PC-9 (cell line): ENCODE measurements around the gene UNC13B. TPM values are rescaled to one million over a fixed set of nuclear protein-coding genes. Genes with fewer than 3 reads are reported as not detected.

Experiments
- BruUV-seq: library from RNA; stranded (reverse); fragments of 400-500 nt; replicated peaks from 2 replicates; lab custom pipeline; 2021; lab: Mats Ljungman, UMichigan
- CTCF ChIA-PET: fragments of 300-600 bp; sonication (Branson Sonifier 250); formaldehyde crosslinking; loops from one replicate; lab custom pipeline; 2022; ENCODE audit warnings: antibody characterized with exemption; lab: Charles Lee
- POLR2A ChIA-PET: fragments of 300-600 bp; sonication (Branson Sonifier 250); formaldehyde crosslinking; loops from one replicate; lab custom pipeline; 2022; ENCODE audit warnings: antibody characterized with exemption; ENCODE audit not compliant: unreplicated experiment; lab: Charles Lee
- DNase-seq, 2 experiments: peaks; one replicate each; pipeline versions ENCODE4 v3.0.0 to v3.0.0-alpha.2; 2015 to 2022; ENCODE audit warnings: mixed read lengths in 1 of 2
- H2AFZ ChIP-seq: fragments of 200-600 bp; sonication (generic); 2 replicates; pipeline ENCODE4 v1.8.1; 2017; ENCODE audit warnings: antibody characterized with exemption
- H3F3A ChIP-seq: fragments of 200-600 bp; sonication (generic); 2 replicates; pipeline ENCODE4 v1.8.1; 2017; ENCODE audit warnings: antibody characterized with exemption, mild to moderate bottlenecking, low read depth; ENCODE audit not compliant: insufficient read depth
- H3K27ac ChIP-seq: fragments of 200-600 bp; sonication (generic); 2 replicates; pipeline ENCODE4 v1.6.1; 2016; ENCODE audit warnings: mixed run types
- H3K27me3 ChIP-seq: fragments of 200-600 bp; sonication (generic); 2 replicates; pipeline ENCODE4 v1.6.1; 2016; ENCODE audit warnings: low read depth, mixed run types; ENCODE audit not compliant: insufficient read depth
- H3K36me3 ChIP-seq: fragments of 200-600 bp; sonication (generic); 2 replicates; pipeline ENCODE4 v1.6.1; 2016; ENCODE audit warnings: low read depth, mixed run types
- H3K4me1 ChIP-seq: fragments of 200-600 bp; sonication (generic); replicated peaks from 2 replicates; pipeline ENCODE4 v1.6.1; 2016; ENCODE audit warnings: mixed run types; ENCODE audit not compliant: insufficient read depth
- H3K4me2 ChIP-seq: fragments of 200-600 bp; sonication (generic); 2 replicates; pipeline ENCODE4 v1.6.1; 2017; ENCODE audit warnings: mixed run types
- H3K4me3 ChIP-seq: fragments of 200-600 bp; sonication (generic); 2 replicates; pipeline ENCODE4 v1.6.1; 2016; ENCODE audit warnings: mixed run types
- H3K79me2 ChIP-seq: fragments of 200-600 bp; sonication (generic); 2 replicates; pipeline ENCODE4 v1.6.1; 2017; ENCODE audit warnings: low read depth, mixed run types
- H3K9me2 ChIP-seq: fragments of 200-600 bp; sonication (generic); 2 replicates; pipeline ENCODE4 v1.8.1; 2017; ENCODE audit warnings: mild to moderate bottlenecking; ENCODE audit not compliant: insufficient read depth
- H3K9me3 ChIP-seq: fragments of 200-600 bp; sonication (generic); 2 replicates; pipeline ENCODE4 v1.8.1; 2016; ENCODE audit warnings: low read depth; ENCODE audit not compliant: insufficient read depth
- H4K20me1 ChIP-seq: fragments of 200-600 bp; sonication (generic); 2 replicates; pipeline ENCODE4 v1.8.1; 2017; ENCODE audit not compliant: insufficient read depth
- EZH2 ChIP-seq: fragments of 200-600 bp; sonication (generic); IDR thresholded peaks from 2 replicates; pipeline ENCODE4 v1.8.0; 2017; ENCODE audit warnings: antibody characterized with exemption, low read depth
- intact Hi-C: fragments of 100-400 bp; cut with micrococcal nuclease; formaldehyde crosslinking; loops from one replicate; pipeline ENCODE4 v1.10.0; 2022; ENCODE audit not compliant: unreplicated experiment
- total RNA-seq: library from RNA; stranded (reverse); gene quantifications from 2 replicates; pipeline ENCODE4 v1.2.3, GENCODE V29; 2021
- TF ChIP-seq, protein P1 (sequence below): fragments of 200-600 bp; sonication (generic); conservative IDR thresholded peaks from 2 replicates; pipeline ENCODE4 v1.6.1; 2017; ENCODE audit warnings: mixed run types, antibody characterized with exemption, mild to moderate bottlenecking, moderate library complexity

UNC13B gene
- total RNA-seq, 1 experiment from 2014 or later: not detected

DNA sequence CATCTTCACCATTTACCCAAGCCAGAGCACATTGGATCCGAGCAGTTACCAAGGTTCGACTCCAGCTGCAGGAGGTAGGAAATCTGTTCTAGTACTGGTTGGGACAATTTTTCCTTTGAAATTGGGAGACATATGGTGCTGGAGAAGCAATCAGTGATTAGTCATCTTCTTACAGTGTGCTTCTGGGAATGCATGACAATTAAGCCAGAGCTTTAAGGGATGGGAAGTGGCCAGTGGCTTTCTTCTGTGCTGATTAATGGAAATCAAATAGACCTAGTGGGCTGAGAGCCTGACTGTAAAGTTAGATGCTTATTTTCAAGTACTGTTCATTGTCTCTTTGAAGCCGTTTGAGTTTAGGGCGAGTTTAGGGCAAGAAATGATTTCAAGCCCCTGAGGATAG is 152.1 kb downstream of the UNC13B start:
- CTCF ChIA-PET: no interaction called here
- POLR2A ChIA-PET: no interaction called here
- H3K79me2 ChIP-seq: no peaks in the 10 kb centered on the region
- no peak for DNase-seq
- no peaks in the 10 kb centered on the region for H3K4me1 ChIP-seq
- no peaks in the 10 kb centered on the region for H3K9me3 ChIP-seq
- TF ChIP-seq, protein P1, sequence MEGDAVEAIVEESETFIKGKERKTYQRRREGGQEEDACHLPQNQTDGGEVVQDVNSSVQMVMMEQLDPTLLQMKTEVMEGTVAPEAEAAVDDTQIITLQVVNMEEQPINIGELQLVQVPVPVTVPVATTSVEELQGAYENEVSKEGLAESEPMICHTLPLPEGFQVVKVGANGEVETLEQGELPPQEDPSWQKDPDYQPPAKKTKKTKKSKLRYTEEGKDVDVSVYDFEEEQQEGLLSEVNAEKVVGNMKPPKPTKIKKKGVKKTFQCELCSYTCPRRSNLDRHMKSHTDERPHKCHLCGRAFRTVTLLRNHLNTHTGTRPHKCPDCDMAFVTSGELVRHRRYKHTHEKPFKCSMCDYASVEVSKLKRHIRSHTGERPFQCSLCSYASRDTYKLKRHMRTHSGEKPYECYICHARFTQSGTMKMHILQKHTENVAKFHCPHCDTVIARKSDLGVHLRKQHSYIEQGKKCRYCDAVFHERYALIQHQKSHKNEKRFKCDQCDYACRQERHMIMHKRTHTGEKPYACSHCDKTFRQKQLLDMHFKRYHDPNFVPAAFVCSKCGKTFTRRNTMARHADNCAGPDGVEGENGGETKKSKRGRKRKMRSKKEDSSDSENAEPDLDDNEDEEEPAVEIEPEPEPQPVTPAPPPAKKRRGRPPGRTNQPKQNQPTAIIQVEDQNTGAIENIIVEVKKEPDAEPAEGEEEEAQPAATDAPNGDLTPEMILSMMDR: no peak
- TF ChIP-seq EZH2: no peak
- no peaks in the 10 kb centered on the region for H4K20me1 ChIP-seq
- no peak overlapping the region for H3K4me2 ChIP-seq
- no peak overlapping the region for H2AFZ ChIP-seq
- BruUV-seq: no TSS peak
- no peaks in the 10 kb centered on the region for H3K36me3 ChIP-seq
- intact Hi-C loops: no loop called here
- H3K27ac ChIP-seq: no peak overlapping the region
- no peaks in the 10 kb centered on the region for H3K27me3 ChIP-seq
- H3K9me2 ChIP-seq: no peaks in the 10 kb centered on the region
- no peaks in the 10 kb centered on the region for H3F3A ChIP-seq
- no peak overlapping the region for H3K4me3 ChIP-seq

DNA sequence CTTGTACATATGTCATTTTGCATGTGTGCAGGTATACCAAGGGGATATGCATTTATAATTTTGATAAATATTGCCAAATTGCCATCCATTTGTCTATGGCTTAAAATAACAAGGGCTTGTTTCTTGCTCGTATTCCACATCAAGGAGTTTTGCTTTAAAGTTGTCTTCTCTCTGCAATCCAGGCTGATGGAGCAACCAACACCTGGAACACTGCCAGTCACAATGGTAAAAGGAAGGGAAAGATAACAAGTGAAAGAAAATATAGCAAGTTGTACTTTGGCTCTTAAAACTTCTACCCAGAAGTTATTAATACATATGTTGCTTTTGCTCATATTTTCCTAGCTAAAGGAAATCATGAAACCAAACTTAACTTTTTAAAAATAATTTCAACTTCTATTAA is 156.9 kb downstream of the UNC13B start:
- Histone ChIP-seq H3K9me2 (no peaks in the 10 kb centered on the region), H2AFZ (no peak overlapping the region), H3K36me3 (no peaks in the 10 kb centered on the region), H3K79me2 (no peaks in the 10 kb centered on the region), H3K4me3 (no peak overlapping the region), H4K20me1 (no peaks in the 10 kb centered on the region), H3K4me2 (no peak overlapping the region), H3F3A (no peaks in the 10 kb centered on the region), H3K27me3 (no peaks in the 10 kb centered on the region), H3K27ac (no peak overlapping the region), H3K9me3 (no peaks in the 10 kb centered on the region), H3K4me1 (no peaks in the 10 kb centered on the region)
- BruUV-seq: no TSS peak
- ChIA-PET POLR2A (no interaction called here), CTCF (no interaction called here)
- DNase-seq: no peak
- TF ChIP-seq, protein P1: no peak
- TF ChIP-seq EZH2: no peak
- intact Hi-C loops: no loop called here

DNA sequence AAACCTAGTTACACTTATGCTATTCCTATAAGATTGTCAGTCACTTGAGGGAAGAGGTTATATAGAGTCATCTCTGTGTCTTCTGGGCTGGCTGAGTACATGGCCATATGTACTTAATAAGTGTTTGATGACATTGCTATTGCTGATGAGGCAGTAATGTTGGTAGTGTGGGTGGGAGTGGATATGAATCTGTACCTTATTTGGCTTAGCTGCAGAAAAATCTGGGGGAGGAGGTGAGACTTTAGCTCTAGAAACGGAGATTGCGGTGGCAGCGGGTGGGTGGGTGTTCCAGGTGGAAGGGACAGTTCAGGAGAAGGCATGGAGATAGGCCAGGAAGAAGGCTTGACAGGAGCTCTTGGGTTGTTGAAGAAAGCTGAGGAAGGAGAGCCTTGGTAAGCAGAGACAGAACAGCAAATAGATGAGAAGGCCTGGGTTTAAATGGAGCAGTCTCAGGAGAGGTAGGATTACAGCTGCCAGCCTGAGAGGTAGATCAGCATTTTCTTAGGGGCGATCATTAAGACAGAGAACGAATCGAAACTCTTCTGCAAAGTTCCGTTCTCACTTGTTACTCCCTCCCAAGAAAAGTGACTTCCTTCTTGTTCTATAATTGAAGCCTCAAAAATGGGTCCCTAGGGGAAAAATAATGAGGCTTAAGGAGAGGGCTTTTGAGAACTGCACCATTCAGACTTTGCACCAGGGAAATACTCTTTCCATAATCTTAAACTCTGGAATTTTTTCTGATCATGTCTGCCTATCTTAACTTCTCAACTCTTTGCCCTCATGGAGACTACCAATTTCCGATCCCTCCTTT is 160.5 kb downstream of the UNC13B start:
- Histone ChIP-seq H3K4me2 (no peak overlapping the region), H3K27me3 (no peaks in the 10 kb centered on the region), H2AFZ (no peak overlapping the region), H4K20me1 (no peaks in the 10 kb centered on the region), H3K4me1 (no peaks in the 10 kb centered on the region), H3K9me3 (no peaks in the 10 kb centered on the region), H3K9me2 (no peaks in the 10 kb centered on the region), H3K4me3 (no peak overlapping the region), H3K27ac (no peak overlapping the region), H3K36me3 (no peaks in the 10 kb centered on the region), H3F3A (no peaks in the 10 kb centered on the region), H3K79me2 (no peaks in the 10 kb centered on the region)
- ChIA-PET CTCF (interaction anchor here (0.6 kb wide), 1 partner anchor 114 kb away, joined by 3 read pairs; no protein-coding TSS in a partner anchor), POLR2A (no interaction called here)
- TF ChIP-seq, protein P1: no peak
- TF ChIP-seq EZH2: no peak
- BruUV-seq: no TSS peak
- intact Hi-C loops: no loop called here
- DNase-seq: no peak
